HG03060 (cell line): Measurements from ENCODE around the gene CBX2.
"Not testable (repeated sequence)": the region's sequence is repeated elsewhere in the genome, so short reads cannot be mapped to it uniquely, and the experiment has no call there.

Experiments used
- ATAC-seq: cut with Tn5 transposase; IDR thresholded peaks from one replicate; pipeline ENCODE4 v1.9.1; 2021; ENCODE audit warnings: low read depth, moderate number of reproducible peaks; ENCODE audit not compliant: unreplicated experiment

The CBX2 gene

DNA sequence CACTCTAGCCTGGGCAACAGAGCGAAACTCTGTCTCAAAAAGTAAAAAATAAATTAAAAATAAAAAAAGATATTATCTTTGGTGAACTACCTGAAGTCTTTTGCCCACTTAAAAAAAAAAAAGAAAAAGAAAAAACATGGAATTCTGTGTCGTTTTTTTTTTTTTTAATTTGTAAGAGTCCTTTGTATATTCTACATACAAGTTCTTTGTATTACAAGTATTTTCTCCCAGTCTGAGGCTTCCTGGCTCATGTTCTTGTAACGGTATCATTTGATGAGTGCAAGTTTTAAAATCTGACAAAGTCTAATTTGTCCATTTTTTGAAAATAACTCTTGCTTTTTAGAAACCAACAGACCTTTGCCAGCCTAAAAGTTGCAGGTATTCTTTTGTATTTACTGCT, 12.2 kb upstream of the CBX2 start:
- ATAC-seq, result no peak

DNA sequence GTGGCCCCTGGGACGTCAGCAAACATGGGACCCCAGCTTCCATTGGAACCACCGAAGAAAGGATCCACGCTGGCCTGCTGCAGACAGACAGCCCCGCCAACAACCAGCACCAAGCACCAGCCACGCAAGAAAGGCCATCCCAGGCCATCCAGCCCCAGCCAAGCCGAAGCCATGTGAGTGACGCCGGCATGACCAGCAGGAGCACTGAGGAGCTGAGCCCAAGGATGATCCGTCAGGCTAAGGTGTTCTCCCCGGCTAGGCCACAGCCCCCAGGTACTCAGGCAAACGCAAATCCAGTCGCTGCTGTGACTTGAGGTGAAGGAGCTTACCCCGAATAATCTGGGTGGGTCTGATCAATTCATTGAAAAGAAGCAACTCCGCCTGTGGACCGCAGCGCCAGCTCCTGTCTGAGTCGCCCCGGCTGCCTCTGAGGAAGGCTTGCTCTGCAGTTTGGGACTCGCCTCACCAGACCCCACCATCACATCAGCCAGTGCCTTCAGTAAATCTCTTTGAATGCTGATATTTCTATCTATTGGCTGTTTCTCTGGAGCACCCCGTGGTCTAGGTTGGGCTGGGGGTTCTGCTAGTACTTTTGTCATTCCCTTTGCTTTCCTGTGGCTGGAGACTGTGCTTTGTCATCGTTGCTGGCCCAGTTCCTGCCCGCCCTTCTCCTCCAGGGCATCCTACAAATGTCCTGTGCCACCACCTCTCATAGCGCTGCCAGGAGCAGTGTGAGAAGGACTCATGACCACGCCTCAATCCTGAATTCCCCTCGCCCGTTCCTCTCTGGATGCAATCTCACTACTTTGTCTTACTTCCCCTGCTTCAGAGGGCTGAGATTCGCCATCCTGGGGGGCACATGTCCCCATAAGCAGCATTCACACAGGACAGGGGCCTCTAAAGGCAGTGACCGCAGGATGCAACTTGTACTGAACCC, 8.1 kb upstream of the CBX2 start:
- no peak for ATAC-seq

DNA sequence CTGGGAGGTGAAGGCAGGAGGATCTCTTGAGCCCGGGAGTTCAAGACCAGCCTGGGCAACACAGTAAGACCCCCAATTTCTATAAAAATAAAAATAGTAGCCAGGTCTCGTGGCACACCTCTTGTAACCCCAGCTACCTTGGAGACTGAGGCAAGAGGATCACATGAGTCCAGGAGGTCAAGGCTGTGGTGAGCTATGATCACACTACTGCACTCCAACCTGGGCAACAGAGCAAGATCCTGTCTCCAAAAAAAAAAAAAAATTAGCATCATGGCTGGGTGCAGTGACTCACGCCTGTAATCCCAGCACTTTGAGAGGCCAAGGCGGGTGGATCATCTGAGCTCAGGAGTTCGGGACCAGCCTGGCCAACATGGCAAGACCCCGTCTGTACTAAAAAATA, 6.7 kb upstream of the CBX2 start:
- no peak for ATAC-seq

DNA sequence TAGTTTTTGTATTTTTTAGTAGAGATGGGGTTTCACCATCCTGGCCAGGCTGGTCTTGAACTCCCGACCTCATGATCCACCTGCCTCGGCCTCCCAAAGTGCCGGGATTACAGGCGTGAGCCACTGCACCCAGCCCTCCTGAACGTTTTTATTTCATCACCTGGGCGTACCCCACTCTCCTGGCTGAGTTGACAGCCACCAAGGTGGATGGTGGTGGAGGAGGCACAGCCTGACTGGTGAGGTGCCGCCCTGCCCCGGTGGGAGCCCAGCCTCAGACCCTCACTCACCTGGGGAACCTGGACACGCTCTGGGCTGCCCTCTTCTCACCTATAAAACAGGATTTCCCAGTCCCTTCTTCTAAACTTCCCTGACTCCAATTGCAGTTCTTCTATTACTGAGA, 5.2 kb upstream of the CBX2 start:
- not testable (repeated sequence) for ATAC-seq

DNA sequence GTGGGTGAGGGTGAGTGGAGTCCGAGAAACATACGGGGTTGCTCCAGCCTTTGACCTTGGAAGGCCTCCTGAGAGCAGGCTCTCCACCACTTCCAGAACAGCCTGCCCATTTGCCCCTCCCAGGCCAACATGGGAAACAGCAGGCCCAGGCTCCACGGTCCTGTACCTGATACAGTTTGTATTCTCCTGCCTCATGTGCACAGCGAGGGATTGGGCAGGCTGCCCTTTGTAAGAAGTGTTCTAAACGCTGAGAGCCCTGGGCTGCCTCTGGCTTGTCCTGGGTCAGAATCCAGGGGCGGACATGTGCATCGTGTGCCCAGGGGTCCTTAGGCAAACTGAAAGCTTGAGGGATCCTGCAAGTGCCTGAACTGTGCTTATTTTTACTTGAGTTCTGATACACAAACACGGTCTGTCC, 3.4 kb upstream of the CBX2 start:
- ATAC-seq, result no peak

DNA sequence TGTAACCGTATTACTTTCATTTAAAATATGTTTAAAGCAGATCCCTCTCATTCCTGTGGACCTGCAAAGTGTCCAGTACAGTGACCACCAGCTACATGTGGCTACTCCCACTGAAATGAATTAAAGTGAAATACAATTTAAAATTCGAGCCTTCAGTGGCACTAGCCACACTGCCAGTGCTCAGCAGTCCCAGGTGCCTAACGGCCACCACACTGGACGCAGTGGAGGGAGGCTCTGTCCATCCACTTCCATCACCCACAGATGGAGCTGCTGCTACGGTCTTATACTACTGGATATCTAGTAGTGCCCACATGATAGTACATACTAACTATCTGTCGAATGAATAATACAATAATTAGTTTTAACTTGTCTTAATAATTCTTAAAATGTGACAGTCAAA, 2.3 kb upstream of the CBX2 start:
- ATAC-seq, result no peak

DNA sequence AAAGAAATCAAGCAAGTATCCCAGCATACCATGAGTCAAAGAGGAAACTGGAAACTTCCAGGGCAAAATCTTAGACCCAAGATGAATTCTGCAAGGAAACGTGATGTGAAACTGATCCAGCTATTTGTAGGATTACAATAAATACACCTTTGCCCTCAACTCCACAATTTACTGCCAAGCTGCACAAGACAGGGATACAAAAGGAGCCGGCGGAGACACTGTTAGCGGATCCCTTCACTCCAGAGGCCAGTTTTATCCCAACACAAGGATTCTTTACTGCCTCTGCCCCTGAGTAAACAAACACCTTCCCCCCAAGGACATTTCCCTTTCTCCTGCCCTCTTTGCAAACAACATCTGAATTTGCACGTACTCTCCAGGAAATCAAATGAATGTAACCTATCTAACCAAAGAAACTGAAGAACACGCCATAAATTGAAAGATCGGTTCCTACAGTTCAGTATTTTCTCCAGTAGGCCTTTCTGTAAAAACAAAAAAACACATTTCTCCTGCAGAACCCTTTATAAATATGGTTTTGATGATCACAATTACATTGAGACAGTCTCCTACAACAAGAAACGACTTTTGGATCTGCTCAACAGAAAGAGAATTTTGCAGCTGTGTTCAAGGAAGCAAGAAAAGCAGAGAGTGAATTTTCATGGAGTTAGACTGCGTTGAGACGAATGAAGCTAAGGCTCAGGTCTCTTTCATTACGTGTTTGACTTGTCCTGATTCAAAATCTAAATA, 1.4 kb upstream of the CBX2 start:
- ATAC-seq, result no peak

DNA sequence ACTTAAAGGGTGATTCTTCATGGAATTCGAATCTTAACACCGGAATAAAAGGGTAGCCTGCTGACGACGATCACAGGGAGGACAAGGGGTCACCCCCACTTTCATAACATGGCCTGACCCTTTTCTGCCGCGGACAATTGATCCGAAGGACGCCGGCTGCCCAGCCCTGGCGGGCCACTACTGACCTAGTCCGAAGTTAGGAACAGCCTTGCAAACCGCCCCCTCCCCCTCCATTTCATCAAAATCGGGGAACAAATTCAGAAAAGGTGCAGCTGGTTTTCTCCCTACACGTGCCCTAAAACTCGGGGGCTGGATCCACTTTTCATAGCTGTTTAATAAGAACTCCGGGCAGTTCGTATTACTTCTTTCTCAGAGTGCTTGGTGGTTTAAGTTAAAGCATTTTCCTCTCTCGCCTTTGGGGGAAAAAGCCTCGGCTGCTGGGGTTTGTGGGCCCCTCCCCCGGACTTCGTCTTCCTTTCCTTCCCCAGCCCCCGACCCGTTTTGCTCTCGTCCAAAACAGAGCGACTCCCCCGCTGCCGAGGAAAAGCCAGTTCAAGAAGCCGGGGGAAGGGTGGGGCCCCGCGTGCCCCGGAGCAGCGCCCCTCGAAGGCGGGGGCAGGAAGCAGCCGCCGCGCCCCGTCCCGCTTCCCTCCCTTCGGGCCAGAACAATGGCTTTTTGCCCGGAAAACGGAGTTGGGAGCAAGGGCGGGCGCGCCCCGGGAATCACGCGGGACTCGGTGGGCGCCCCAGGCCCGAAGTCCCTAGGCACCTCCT, 641 bp upstream of the CBX2 start:
- no peak for ATAC-seq

DNA sequence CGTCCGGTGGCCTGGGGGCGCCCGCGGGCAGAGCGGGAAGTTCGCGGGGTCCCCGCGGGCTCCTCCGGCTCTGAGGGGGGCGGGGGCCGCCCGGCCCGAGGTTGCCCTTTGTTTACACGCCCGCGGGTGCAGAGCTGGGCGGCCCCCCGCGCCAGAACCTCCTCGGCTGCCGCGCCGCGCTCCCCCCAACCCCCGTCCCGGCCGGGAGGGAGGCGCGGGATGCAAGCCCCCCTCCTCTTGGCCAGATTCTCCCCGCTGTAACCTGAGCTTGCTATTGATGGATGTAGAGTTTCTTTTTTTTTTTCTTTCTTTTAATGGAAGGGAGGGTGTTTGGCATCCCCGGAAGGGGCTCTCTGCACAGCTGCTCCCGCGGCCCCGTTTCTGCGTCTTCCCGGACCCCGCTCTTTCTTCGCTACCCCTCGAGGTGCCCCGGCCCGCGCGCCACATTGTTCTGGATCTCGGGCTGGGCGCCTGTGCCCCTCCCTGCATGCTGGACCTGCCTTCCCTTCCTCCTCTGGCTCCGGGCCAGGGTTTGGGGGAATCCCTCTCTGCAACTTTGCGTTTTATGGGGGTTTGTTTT, 646 bp downstream of the CBX2 start:
- ATAC-seq, result no peak

DNA sequence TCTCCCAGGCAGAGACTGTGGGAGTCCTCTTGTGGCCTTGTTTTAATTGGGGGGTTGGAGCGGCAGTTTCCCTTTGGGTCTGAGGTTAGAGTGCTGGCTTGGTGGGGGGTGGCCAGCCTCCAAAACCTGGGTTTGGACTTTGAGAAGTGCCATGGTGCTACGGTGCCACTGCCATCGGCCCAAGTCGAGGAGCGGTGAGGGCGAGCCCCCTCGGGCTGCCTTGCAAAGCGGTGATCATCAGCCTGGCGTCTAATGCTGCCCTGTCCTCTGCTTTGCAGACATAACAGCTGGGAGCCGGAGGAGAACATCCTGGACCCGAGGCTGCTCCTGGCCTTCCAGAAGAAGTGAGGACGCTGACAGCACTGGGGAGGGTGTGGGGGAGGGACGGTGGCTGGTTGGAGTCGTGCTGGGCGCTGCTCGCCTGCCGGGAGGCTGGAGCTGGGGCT, 1.2 kb downstream of the CBX2 start:
- no peak for ATAC-seq

DNA sequence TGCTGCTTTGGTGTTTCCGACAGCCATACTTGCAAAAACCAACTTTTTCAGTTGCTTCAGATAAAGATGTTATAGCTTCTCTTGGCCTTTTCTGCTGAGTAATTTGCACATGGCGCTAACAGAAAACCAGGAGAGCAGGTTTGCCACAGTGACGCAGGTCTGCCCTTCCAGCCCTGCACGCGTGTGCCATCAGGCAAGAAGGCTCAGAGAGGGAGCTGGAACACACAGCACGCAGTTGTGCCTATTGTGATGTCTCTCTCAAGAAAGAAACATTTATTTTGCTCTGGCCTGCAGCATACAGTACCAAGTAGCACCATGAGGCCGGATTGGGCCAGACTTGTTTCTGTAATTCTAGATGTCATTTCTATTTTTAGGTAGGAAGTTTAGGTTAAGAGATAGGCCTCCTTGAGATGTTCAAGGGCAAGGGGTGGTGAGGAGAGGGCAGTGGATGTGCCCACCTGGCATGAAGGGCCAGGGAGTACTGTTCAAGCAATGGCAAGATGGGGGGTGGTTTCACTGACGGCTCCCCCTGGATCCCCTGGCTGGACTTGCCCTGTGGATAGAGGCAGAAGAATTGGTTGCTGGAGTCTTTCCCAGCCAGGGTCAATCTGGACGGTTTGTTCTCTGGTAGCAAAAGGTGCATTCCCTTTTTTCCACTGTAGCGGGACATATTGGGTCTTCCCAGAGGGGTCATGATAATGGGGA, 1.9 kb downstream of the CBX2 start:
- no peak for ATAC-seq

DNA sequence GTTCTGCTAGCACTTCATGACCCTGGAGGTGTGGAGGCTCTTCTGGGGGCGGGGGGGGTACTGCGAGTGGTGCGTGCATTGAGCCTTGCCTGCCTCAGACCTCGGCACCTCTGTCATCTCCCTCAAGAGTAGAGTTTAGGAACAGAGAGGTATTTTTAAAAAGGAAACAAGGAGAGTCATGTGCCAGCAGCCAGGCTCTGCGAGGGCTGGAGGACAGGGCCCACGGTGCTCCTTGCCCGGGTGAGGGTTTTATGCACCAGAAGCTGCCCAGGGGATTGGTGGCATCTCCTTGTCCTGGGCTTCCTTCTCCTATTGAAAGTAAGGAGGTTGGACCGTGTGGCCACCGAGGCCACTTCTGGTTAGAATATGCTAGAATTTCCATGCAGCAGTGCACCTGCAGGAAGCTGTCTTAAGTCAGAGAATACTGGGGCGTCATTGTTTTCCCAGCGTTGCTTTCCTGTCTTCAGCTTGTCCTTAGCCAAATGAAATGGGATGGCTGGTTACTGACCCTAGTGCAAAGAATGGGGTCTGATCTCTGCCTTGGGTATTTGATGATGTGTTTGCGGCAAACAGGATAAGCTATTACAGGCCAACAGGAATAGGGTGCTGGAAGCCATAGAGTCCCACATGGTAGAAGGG, 3.2 kb downstream of the CBX2 start:
- ATAC-seq, result no peak

DNA sequence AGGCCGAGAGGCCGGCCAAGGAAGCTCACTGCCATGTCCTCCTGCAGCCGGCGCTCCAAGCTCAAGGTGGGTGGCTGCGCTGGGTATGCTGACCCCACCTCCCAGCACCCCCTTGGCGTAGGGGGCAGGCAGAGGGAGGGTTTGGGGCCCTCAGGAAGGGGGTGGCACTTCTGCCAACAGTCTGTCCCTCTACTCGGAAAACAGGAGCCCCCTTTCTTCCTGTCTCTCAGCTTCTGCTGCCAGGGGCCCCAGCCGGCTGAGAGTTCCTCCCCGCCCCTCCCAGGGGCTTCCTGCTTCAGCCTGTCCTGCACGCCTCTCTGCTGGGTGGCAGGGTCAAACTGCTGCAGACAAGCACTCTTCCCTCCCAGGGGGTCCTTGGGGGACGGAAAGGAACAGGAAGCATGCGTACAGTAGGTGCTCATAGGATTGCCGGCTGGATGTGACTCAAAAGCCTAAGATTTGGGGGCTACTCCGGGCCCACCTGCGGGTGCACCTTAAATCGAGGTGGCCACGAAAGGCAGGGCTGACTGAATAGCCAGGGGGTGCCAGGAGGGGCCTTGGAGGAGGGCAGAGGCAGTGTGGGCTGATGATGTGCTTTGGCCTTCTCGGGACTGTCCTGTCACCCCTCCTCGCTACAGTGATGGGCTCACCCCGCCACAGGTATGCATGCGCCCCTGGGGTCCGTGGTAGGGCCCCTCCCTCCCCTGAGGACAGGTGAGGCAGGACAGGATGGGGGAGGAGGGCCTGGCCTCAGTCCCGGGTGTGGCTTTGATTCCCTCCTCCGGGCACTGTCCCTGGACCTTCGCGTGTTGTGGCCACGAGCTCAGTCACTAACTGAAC, 4.0 kb downstream of the CBX2 start:
- no peak for ATAC-seq

DNA sequence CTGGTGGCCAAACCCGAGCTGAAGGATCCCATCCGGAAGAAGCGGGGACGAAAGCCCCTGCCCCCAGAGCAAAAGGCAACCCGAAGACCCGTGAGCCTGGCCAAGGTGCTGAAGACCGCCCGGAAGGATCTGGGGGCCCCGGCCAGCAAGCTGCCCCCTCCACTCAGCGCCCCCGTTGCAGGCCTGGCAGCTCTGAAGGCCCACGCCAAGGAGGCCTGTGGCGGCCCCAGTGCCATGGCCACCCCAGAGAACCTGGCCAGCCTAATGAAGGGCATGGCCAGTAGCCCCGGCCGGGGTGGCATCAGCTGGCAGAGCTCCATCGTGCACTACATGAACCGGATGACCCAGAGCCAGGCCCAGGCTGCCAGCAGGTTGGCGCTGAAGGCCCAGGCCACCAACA, 5.9 kb downstream of the CBX2 start:
- ATAC-seq, result no peak

DNA sequence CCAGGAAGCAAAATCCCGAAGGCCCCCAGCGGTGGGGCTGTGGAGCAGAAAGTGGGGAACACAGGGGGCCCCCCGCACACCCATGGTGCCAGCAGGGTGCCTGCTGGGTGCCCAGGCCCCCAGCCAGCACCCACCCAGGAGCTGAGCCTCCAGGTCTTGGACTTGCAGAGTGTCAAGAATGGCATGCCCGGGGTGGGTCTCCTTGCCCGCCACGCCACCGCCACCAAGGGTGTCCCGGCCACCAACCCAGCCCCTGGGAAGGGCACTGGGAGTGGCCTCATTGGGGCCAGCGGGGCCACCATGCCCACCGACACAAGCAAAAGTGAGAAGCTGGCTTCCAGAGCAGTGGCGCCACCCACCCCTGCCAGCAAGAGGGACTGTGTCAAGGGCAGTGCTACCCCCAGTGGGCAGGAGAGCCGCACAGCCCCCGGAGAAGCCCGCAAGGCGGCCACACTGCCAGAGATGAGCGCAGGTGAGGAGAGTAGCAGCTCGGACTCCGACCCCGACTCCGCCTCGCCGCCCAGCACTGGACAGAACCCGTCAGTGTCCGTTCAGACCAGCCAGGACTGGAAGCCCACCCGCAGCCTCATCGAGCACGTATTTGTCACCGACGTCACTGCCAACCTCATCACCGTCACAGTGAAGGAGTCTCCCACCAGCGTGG, 6.5 kb downstream of the CBX2 start:
- no peak for ATAC-seq

DNA sequence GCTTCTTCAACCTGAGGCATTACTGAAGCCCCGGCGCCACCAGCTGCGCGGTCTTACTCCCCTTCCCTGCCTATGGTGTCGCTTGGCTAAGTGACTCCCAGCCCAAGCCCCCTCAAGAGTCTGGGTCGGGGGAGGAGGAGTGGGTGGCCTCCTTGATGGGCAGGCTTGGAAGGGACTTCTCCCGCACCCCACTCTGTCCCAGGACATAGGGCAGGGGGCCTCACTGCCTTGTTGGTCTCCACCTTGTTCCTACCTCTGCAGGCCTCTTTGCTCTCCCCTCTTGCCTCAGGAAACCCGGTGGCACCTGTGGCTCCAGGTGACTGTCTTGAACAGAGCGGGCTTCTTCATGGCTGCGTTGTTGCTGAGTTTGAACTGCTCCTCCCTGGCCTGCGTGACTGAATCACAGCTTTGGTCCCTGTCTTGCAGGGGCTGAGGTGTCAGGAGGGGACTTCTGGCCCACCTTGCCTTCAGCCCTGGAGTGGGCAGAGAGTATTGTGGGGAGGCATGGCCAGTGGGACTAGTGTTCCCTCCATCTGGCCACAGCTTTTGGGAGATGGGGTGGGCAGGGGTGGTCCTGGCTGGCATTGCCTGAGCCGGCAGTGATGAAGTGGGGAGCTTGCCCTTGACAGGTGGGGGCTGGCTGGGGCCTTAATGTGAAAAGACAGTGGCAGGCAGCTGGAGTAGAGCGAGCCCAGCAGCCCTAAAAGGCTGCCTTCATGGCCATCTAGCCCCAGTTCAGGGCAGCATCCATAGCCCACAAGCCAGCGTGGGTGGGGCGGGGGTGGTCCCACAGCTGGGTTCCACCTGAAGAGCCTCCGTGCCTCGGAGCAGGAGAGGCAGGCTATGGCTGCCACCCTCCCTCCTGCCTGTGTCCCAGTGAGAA, 7.3 kb downstream of the CBX2 start:
- ATAC-seq, result no peak
